Panc1 (cell line): ENCODE data around the gene RELT. TPM values are rescaled to one million over a fixed set of nuclear protein-coding genes. Genes with fewer than 3 reads are reported as not detected.

Experiments
- ATAC-seq: fragments of 200-7000 bp; cut with Tn5 transposase; 2 replicates; pipeline ENCODE4 v1.9.1; 2020; ENCODE audit warnings: mild to moderate bottlenecking, moderate library complexity
- BruUV-seq: library from RNA; stranded (reverse); fragments of 400-500 nt; replicated peaks from 2 replicates; lab custom pipeline; 2021; lab: Mats Ljungman, UMichigan
- CTCF ChIA-PET: fragments of 300-600 bp; sonication (Branson Sonifier 250); formaldehyde crosslinking; loops from one replicate; lab custom pipeline; 2022; ENCODE audit warnings: antibody characterized with exemption; lab: Charles Lee
- POLR2A ChIA-PET: fragments of 300-600 bp; sonication (Branson Sonifier 250); formaldehyde crosslinking; loops from one replicate; lab custom pipeline; 2022; ENCODE audit warnings: antibody characterized with exemption; lab: Charles Lee
- DNase-seq: peaks from one replicate; pipeline ENCODE4 v3.0.0-alpha.2; 2010; ENCODE audit warnings: low read depth, low spot score
- H3K27ac ChIP-seq: 2 replicates; pipeline ENCODE4 v1.5.1; 2011; ENCODE audit warnings: mild to moderate bottlenecking, low read length, inconsistent platforms
- H3K27me3 ChIP-seq: fragments of 200-500 bp; sonication (Bioruptor generic); 2 replicates; pipeline ENCODE4 v1.6.0; 2014; ENCODE audit warnings: low read length, inconsistent platforms; ENCODE audit not compliant: control insufficient read depth, insufficient read depth
- H3K36me3 ChIP-seq: fragments of 200-500 bp; sonication (Bioruptor generic); 2 replicates; pipeline ENCODE4 v1.5.1; 2014; ENCODE audit warnings: inconsistent platforms, mild to moderate bottlenecking, low read length, moderate library complexity; ENCODE audit not compliant: control insufficient read depth, insufficient read depth
- H3K4me1 ChIP-seq: 2 replicates; pipeline ENCODE4 v1.5.1; 2011; ENCODE audit warnings: inconsistent platforms, mild to moderate bottlenecking, low read length, moderate library complexity; ENCODE audit not compliant: control insufficient read depth, insufficient read depth
- H3K4me3 ChIP-seq, 2 experiments: 2 replicates each; pipeline ENCODE4 v1.5.1; 2011 to 2012; ENCODE audit warnings: low read depth in 2 of 2, low read length in 2 of 2, mild to moderate bottlenecking in 2 of 2, inconsistent platforms in 1 of 2, moderate library complexity in 1 of 2
- H3K9me3 ChIP-seq: fragments of 200-500 bp; sonication (Bioruptor generic); 2 replicates; pipeline ENCODE4 v1.5.1; 2014; ENCODE audit warnings: low read depth, mild to moderate bottlenecking, inconsistent platforms, low read length, moderate library complexity; ENCODE audit not compliant: control insufficient read depth, insufficient read depth
- POLR2AphosphoS5 ChIP-seq: IDR thresholded peaks from 2 replicates; pipeline ENCODE4 v1.6.1; 2012; ENCODE audit warnings: mild to moderate bottlenecking, low read depth, low read length, moderate library complexity
- SIN3A ChIP-seq: IDR thresholded peaks from 2 replicates; pipeline ENCODE4 v1.6.1; 2012; ENCODE audit warnings: low read depth, mild to moderate bottlenecking, low read length, moderate library complexity, borderline replicate concordance; ENCODE audit not compliant: insufficient read depth
- TCF7L2 ChIP-seq: IDR thresholded peaks from 2 replicates; pipeline ENCODE4 v1.6.1; 2011; ENCODE audit warnings: mild to moderate bottlenecking, low read depth, low read length, inconsistent platforms
- in situ Hi-C: cut with HindIII; loops from 2 replicates; pipeline ENCODE4 v1.10.0; 2016; ENCODE audit warnings: low sequenced_read_pairs, low pct_unique_long_range_greater_than_20kb
- intact Hi-C: fragments of 100-400 bp; cut with micrococcal nuclease; formaldehyde crosslinking; loops from one replicate; pipeline ENCODE4 v1.10.0; 2022; ENCODE audit not compliant: unreplicated experiment
- total RNA-seq: library from RNA; stranded (reverse); gene quantifications from one replicate; pipeline ENCODE4 v1.2.1, GENCODE V29; 2021; ENCODE audit not compliant: unreplicated experiment
- TF ChIP-seq, protein P1 (sequence below): fragments of 450-650 bp; IDR thresholded peaks from 2 replicates; pipeline ENCODE4 v1.5.1; 2017; ENCODE audit warnings: mild to moderate bottlenecking
- TF ChIP-seq, protein P2 (sequence below), 2 experiments: IDR thresholded peaks; 2 replicates each; pipeline ENCODE4 v1.6.1; 2011 to 2012; ENCODE audit warnings: low read depth in 2 of 2, control low read depth in 1 of 2, low read length in 1 of 2, mild to moderate bottlenecking in 1 of 2, moderate library complexity in 1 of 2; ENCODE audit not compliant: insufficient read depth in 1 of 2

The RELT gene
- total RNA-seq, 1 experiment from 2014 or later = 11.3 TPM

DNA sequence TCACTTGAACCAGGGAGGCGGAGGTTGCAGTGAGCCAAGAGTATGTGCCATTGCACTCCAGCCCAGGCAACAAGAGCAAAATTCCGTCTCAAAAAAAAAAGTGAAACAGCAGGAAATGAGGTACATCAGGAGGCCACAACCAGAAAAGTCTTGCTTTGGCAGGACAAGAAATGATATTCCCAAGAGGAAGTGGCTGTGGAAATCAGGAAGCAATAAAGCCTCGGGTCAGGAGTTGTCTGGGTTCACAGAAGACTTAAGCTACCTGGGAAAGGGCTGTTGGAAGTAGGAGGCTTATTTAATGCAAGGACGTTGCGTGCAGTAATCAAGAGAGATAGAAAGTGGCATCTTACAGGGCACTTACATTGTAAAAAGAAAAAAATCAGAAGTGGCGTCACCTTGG lies 9.2 kb upstream of the RELT start:
- Histone ChIP-seq H3K4me3 (no peak overlapping the region), H3K27me3 (no peaks in the 10 kb centered on the region), H3K9me3 (no peaks in the 10 kb centered on the region), H3K27ac (no peak overlapping the region), H3K4me1 (no peaks in the 10 kb centered on the region), H3K36me3 (no peaks in the 10 kb centered on the region)
- in situ Hi-C loops = no loop called here
- TF ChIP-seq, protein P1, sequence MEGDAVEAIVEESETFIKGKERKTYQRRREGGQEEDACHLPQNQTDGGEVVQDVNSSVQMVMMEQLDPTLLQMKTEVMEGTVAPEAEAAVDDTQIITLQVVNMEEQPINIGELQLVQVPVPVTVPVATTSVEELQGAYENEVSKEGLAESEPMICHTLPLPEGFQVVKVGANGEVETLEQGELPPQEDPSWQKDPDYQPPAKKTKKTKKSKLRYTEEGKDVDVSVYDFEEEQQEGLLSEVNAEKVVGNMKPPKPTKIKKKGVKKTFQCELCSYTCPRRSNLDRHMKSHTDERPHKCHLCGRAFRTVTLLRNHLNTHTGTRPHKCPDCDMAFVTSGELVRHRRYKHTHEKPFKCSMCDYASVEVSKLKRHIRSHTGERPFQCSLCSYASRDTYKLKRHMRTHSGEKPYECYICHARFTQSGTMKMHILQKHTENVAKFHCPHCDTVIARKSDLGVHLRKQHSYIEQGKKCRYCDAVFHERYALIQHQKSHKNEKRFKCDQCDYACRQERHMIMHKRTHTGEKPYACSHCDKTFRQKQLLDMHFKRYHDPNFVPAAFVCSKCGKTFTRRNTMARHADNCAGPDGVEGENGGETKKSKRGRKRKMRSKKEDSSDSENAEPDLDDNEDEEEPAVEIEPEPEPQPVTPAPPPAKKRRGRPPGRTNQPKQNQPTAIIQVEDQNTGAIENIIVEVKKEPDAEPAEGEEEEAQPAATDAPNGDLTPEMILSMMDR = no peak
- TF ChIP-seq TCF7L2 = no peak
- no peak for TF ChIP-seq SIN3A
- TF ChIP-seq POLR2AphosphoS5 = no peak
- TF ChIP-seq, protein P2, sequence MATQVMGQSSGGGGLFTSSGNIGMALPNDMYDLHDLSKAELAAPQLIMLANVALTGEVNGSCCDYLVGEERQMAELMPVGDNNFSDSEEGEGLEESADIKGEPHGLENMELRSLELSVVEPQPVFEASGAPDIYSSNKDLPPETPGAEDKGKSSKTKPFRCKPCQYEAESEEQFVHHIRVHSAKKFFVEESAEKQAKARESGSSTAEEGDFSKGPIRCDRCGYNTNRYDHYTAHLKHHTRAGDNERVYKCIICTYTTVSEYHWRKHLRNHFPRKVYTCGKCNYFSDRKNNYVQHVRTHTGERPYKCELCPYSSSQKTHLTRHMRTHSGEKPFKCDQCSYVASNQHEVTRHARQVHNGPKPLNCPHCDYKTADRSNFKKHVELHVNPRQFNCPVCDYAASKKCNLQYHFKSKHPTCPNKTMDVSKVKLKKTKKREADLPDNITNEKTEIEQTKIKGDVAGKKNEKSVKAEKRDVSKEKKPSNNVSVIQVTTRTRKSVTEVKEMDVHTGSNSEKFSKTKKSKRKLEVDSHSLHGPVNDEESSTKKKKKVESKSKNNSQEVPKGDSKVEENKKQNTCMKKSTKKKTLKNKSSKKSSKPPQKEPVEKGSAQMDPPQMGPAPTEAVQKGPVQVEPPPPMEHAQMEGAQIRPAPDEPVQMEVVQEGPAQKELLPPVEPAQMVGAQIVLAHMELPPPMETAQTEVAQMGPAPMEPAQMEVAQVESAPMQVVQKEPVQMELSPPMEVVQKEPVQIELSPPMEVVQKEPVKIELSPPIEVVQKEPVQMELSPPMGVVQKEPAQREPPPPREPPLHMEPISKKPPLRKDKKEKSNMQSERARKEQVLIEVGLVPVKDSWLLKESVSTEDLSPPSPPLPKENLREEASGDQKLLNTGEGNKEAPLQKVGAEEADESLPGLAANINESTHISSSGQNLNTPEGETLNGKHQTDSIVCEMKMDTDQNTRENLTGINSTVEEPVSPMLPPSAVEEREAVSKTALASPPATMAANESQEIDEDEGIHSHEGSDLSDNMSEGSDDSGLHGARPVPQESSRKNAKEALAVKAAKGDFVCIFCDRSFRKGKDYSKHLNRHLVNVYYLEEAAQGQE (IDR thresholded peaks at IDR 0.05; ENCODE audit: insufficient read depth in 1 of 2, low read depth in 2 of 2, low read length in 1 of 2) = no peak
- intact Hi-C loops = no loop called here
- ATAC-seq (no peak), DNase-seq (no peak)
- BruUV-seq = no TSS peak
- CTCF ChIA-PET = no interaction called here
- POLR2A ChIA-PET = interaction anchor here (0.7 kb wide), 1 partner anchor 283 kb away, joined by 3 read pairs; no protein-coding TSS in a partner anchor

DNA sequence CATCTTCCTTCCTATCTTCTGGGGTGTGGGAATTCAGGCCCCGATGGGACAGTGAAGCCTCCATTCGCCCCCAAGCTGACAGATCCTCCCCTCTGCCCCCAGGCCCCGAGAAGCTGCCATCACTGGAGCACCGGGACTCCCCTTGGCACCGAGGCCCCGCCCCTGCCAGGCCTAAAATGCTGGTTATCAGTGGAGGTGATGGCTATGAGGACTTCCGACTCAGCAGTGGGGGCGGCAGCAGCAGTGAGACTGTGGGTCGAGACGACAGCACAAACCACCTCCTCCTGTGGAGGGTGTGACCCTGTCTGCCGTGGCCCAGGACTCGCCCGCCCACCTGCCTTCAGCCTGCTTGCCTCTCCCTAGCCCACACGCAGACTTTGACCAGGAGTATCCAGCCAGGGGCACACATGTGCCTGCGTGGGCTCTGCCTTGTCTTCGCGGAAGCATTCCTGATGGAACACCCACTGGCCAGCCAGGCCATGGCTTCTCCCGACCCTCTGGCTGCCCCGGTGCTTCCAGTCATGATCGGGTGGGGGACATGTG lies 8.6 kb upstream of the RELT start:
- no peaks in the 10 kb centered on the region for H3K36me3 ChIP-seq
- intact Hi-C loops (no loop called here), in situ Hi-C loops (no loop called here)
- H3K4me3 ChIP-seq = no peak overlapping the region
- H3K4me1 ChIP-seq = no peaks in the 10 kb centered on the region
- H3K27ac ChIP-seq = no peak overlapping the region
- ATAC-seq (no peak), DNase-seq (no peak)
- POLR2A ChIA-PET = interaction anchor here (0.7 kb wide), 1 partner anchor 282 kb away, joined by 3 read pairs; no protein-coding TSS in a partner anchor
- CTCF ChIA-PET = no interaction called here
- no TSS peak for BruUV-seq
- H3K27me3 ChIP-seq = no peaks in the 10 kb centered on the region
- H3K9me3 ChIP-seq = no peaks in the 10 kb centered on the region
- TF ChIP-seq, protein P2 (IDR thresholded peaks at IDR 0.05; ENCODE audit: insufficient read depth in 1 of 2, low read depth in 2 of 2, low read length in 1 of 2) = no peak
- TF ChIP-seq TCF7L2 = no peak
